Endodermal cell (in vitro differentiated cells): ENCODE results near the gene BPI. TPM values are rescaled to one million over a fixed set of nuclear protein-coding genes. Genes with fewer than 3 reads are reported as not detected.

ENCODE experiments used
- DNase-seq: peaks from one replicate; pipeline ENCODE4 v3.0.0-alpha.2; 2017
- H3K27ac ChIP-seq: 2 replicates; pipeline ENCODE4 v1.5.1; 2013; ENCODE audit warnings: mild to moderate bottlenecking, low read depth, low read length, moderate library complexity
- H3K27me3 ChIP-seq: 2 replicates; pipeline ENCODE4 v1.6.1; 2013; ENCODE audit warnings: mild to moderate bottlenecking, low read length, moderate library complexity; ENCODE audit not compliant: insufficient read depth, control insufficient read depth, poor library complexity, severe bottlenecking
- H3K36me3 ChIP-seq: 2 replicates; pipeline ENCODE4 v1.7.0; 2013; ENCODE audit warnings: mild to moderate bottlenecking, low read length, moderate library complexity; ENCODE audit not compliant: control insufficient read depth, insufficient read depth
- H3K4me1 ChIP-seq: one replicate; pipeline ENCODE4 v1.7.0; 2013; ENCODE audit warnings: low read length; ENCODE audit not compliant: control insufficient read depth, insufficient read depth
- H3K4me3 ChIP-seq: 2 replicates; pipeline ENCODE4 v1.5.1; 2013; ENCODE audit warnings: mild to moderate bottlenecking, low read length, moderate library complexity
- H3K9ac ChIP-seq: 2 replicates; pipeline ENCODE4 v1.6.1; 2013; ENCODE audit warnings: mild to moderate bottlenecking, low read length, moderate library complexity; ENCODE audit not compliant: poor library complexity, severe bottlenecking; ENCODE audit errors: extremely low read depth
- H3K9me3 ChIP-seq: 2 replicates; pipeline ENCODE4 v1.6.1; 2013; ENCODE audit warnings: mild to moderate bottlenecking, low read length, moderate library complexity; ENCODE audit not compliant: control insufficient read depth
- H3K27ac Mint-ChIP-seq: 2 replicates; pipeline ENCODE4 v1.8.0; 2020; ENCODE audit warnings: mixed read lengths
- H3K27me3 Mint-ChIP-seq: 2 replicates; pipeline ENCODE4 v1.8.0; 2021; ENCODE audit warnings: mild to moderate bottlenecking, mixed read lengths; ENCODE audit not compliant: insufficient read depth
- H3K36me3 Mint-ChIP-seq: 2 replicates; pipeline ENCODE4 v1.8.0; 2020; ENCODE audit warnings: low read depth, mixed read lengths
- H3K4me1 Mint-ChIP-seq: 2 replicates; pipeline ENCODE4 v1.8.0; 2020; ENCODE audit warnings: mixed read lengths
- H3K4me3 Mint-ChIP-seq: 2 replicates; pipeline ENCODE4 v1.8.0; 2020; ENCODE audit warnings: mild to moderate bottlenecking, moderate library complexity, mixed read lengths
- H3K9me3 Mint-ChIP-seq: 2 replicates; pipeline ENCODE4 v1.8.0; 2020; ENCODE audit warnings: mild to moderate bottlenecking, mixed read lengths
- CTCF ChIP-seq: fragments of 200-600 bp; sonication (generic); conservative IDR thresholded peaks from 2 replicates; pipeline ENCODE4 v1.5.0; 2021; ENCODE audit warnings: antibody characterized with exemption, mild to moderate bottlenecking
- WGBS, 2 experiments: methylation state at CpG; one replicate each; pipeline versions ENCODE4 v1.1.5 to v1.1.7; 2013; ENCODE audit warnings: missing lambda C conversion rate in 2 of 2, mixed read lengths in 1 of 2; ENCODE audit not compliant: insufficient coverage in 1 of 2, insufficient read length in 1 of 2; 5-methylcytosine and 5-hydroxymethylcytosine counted together
- total RNA-seq, 2 donors: library from RNA; stranded (reverse); fragmentation: NEBNext Ultra II Directional in 1 of 2; extraction: Animal tissue kit (Norgen Biotek cat#: 25700) in 1 of 2; gene quantifications; 2 replicates in 1 of 2; 3 replicates in 1 of 2; pipeline ENCODE4 v1.2.1, GENCODE V29; 2021

BPI gene
- total RNA-seq, 2 donors from 2014 or later, result not detected

DNA sequence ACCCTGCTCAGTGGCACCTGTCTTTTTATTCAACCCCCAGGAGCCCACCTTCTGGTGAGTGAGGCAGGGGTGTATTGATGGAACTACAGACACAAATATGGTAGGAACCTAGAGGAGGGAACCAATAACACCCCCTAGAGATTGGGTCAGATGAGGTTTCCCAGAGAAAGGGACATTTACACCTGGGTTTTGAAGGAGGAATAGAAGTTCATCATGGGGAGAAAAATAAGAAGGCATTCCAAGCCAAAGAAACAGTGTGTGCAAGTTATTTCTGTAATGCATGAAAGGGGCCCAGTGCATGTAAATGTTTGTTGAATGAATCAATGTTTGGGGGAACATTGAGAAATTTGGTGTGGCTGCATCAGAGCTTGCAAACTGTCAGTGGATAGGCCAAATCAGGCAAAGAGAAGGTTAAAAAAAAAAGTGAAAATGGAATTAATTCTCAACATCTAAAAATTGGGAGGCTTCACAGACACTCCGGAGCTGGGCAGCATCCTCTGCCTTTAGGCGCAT, 32.3 kb upstream of the BPI start:
- Histone ChIP-seq H3K27ac (no peak overlapping the region), H3K4me3 (no peak overlapping the region), H3K4me1 (no peaks in the 10 kb centered on the region), H3K27me3 (no peaks in the 10 kb centered on the region), H3K9ac (no peak overlapping the region), H3K36me3 (no peaks in the 10 kb centered on the region), H3K9me3 (no peaks in the 10 kb centered on the region)
- Mint-ChIP-seq H3K27me3 (peaks cover 11% of the 10 kb centered on the region), H3K4me1 (no peaks in the 10 kb centered on the region), H3K9me3 (peaks cover 2% of the 10 kb centered on the region), H3K36me3 (no peaks in the 10 kb centered on the region), H3K27ac (no peak overlapping the region), H3K4me3 (no peak overlapping the region)
- no peak for DNase-seq
- WGBS, 2 experiments, result 92 to 97% methylated on average over 2 of the region's 2 CpGs
- TF ChIP-seq CTCF, result no peak

- Mint-ChIP-seq H3K4me1 (no peaks in the 10 kb centered on the region), H3K9me3 (peaks cover 2% of the 10 kb centered on the region), H3K36me3 (no peaks in the 10 kb centered on the region), H3K4me3 (no peak overlapping the region), H3K27me3 (peaks cover 11% of the 10 kb centered on the region), H3K27ac (no peak overlapping the region)
- WGBS, 2 experiments, result 82 to 88% methylated on average over 2 of the region's 2 CpGs
- no peaks in the 10 kb centered on the region for H3K27me3 ChIP-seq
- H3K27ac ChIP-seq, result no peak overlapping the region
- H3K4me3 ChIP-seq, result no peak overlapping the region
- no peak for DNase-seq
- H3K36me3 ChIP-seq, result no peaks in the 10 kb centered on the region
- H3K9me3 ChIP-seq, result no peaks in the 10 kb centered on the region
- no peak for TF ChIP-seq CTCF
- no peak overlapping the region for H3K9ac ChIP-seq
- no peaks in the 10 kb centered on the region for H3K4me1 ChIP-seq
These were observed 31.6 kb upstream of the BPI start for GRCh38 chr20:38272398-38272797.

- Histone ChIP-seq H3K4me1 (no peaks in the 10 kb centered on the region), H3K27ac (no peak overlapping the region), H3K36me3 (no peaks in the 10 kb centered on the region), H3K9me3 (no peaks in the 10 kb centered on the region), H3K4me3 (no peak overlapping the region), H3K27me3 (no peaks in the 10 kb centered on the region), H3K9ac (no peak overlapping the region)
- 95% methylated on average over 2 of the region's 2 CpGs; no CpG with 5 or more reads in 1 of the 2 experiments for WGBS, 2 experiments
- Mint-ChIP-seq H3K27ac (no peak overlapping the region), H3K27me3 (peaks cover 11% of the 10 kb centered on the region), H3K36me3 (no peaks in the 10 kb centered on the region), H3K4me1 (no peaks in the 10 kb centered on the region), H3K9me3 (peaks cover 2% of the 10 kb centered on the region), H3K4me3 (no peak overlapping the region)
- no peak for TF ChIP-seq CTCF
- DNase-seq, result no peak
These were observed 31.0 kb upstream of the BPI start for GRCh38 chr20:38272961-38273360.
